Stimulated activated CD8-positive, alpha-beta memory T cell treated with anti-CD3 and anti-CD28 coated beads, Interleukin-2, amount 100 ng/mL, for 48 hours (primary cell): ENCODE measurements around the gene CCZ1B.
"Not testable (repeated sequence)": the region's sequence is repeated elsewhere in the genome, so short reads cannot be mapped to it uniquely, and the experiment has no call there.

Experiments
- DNase-seq, 2 donors: peaks; one replicate each; pipeline ENCODE4 v3.0.0-alpha.2; 2020; ENCODE audit warnings: low read depth in 2 of 2

Gene CCZ1B

GRCh38 chr7:6749335-6749734, 76.7 kb downstream of the CCZ1B start:
- DNase-seq = not testable (repeated sequence)
